NOMO-1 treated with dmso at 0.1 percent for 144 hours (cell line): ENCODE results near the gene ARHGAP28.

ENCODE experiments used
- DNase-seq: peaks from one replicate; lab custom pipeline; 2025; ENCODE audit not compliant: unreplicated experiment; lab: John Stamatoyannopoulos, UW

The ARHGAP28 gene

DNA sequence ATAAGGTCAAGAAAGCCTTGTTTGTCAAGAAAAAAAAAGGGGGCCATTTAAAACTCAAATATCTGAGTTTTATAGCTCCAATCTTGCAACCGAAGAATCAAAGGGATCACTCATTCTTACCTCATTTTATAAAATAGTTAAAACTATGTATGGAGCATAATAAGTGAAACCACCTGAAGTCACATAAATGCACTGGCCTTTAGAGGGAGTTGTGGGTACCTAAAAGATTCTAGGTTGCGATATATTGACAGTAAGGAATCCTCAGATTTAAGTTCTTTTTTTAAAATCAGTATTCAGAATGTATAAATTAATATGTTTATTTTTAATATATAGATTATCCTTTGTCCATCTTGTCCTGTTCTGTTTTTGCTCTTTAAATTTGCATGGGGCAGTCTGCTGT lies 3.4 kb downstream of the ARHGAP28 start:
- DNase-seq: no peak

GRCh38 chr18:6733758-6734157 lies 4.2 kb downstream of the ARHGAP28 start:
- DNase-seq: no peak

DNA sequence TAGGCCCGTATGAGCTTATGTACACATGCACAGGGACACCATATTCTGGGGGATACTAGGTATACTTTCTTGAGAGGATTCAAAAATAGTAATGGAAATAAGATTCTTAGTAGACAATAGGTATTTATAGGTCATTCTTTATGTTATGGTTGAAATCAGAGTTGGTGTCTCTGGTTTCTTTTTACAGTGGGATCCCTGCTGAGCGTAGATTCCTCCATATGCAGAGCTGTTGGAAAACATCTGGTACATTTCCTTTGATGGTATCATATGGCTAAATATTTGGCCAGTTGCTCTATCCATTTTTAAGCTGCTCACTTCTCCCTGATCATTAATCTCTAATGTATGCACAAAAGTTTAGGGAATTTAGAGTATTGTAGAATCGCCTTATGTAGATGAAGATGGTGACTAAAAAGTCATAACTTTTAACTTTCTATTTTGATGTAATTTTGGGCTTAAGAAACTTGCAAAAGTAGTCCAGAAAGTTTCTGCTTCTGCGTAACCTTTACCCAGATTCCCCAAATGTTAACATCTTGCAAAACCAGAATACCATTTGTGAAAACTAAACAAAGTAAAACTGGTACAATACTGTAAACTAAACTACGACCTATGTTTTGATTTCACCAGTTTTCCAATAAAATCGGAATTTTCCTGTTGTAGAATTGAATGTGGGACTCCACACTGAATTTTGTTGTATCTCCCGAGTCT lies 5.4 kb downstream of the ARHGAP28 start:
- DNase-seq: no peak

GRCh38 chr18:6737833-6738232 lies 8.3 kb downstream of the ARHGAP28 start:
- DNase-seq: no peak

DNA sequence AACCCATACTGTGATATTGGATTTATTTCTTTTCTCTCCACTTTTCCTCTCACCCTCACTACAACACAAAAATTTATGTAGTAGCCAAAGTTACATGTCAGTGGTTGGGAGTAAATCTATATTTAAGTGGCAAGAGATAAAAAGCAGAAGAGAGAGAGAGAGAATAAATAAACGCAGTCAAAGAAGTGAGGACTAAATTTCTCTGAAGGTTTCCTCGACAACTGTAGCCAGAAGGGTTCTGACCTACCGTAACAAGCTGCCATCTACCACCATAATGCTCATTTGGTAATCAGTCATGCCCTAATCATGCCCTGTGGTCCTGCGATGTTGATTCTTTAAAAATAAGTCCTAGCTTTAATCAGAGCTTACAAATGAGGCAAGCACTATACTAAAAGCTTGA lies 9.1 kb downstream of the ARHGAP28 start:
- no peak for DNase-seq

DNA sequence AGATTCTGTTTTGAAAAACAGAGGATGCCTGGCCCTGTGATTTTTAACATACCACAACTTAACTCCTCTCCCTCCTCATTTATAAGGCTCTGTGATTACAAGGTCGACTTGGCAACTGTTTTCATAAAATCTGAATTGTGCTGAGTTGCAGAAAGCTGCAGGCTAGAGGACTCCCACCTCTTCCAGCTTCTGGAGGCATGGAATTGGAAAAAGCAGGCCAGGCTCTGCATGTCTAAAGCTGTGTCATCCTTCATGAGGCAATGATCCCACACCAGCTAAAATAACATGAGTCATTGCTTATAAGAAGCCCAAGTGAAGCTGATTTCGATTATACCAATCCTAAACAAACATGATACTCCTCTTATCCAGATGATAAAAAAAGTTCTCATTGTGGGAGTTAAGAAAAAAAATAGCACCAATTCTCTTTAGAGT lies 11.7 kb downstream of the ARHGAP28 start:
- no peak for DNase-seq

DNA sequence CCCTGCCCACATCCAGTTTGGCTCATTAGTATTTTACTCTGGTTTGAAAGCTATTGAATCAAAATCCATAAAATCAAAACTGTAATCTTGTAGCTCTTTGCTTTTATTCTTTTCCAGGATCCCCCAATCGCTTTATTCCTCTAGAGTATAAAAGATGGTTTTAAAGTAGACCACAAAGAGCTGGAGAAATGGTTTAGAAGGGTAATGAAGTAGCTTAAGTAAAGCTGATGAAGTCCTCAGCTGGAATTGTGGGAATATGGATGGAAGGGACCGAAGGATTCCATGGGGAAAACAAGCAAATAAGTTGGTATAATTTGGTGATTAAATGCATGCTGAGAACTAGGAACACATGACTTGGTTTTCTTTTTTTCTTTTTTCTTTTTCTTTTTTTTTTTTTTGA lies 12.3 kb downstream of the ARHGAP28 start:
- no peak for DNase-seq

DNA sequence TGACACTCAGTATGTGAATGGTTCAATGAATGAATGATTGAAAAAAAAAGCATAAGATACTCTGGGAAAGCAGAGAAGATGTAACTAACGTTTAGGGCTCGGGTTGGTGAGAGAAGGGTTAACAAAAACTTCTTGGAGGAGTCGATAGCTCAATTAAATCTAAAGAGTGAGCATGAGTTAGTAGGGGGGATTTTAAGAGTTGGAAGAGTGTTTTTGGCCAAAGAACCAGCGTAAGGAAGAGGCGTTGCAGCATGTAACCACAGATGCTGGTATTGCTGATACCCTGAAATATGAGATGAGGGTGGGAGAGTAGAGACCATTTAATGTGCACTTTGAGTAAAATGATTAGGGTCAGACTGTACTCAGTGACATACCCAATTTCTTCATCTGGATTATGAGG lies 14.5 kb downstream of the ARHGAP28 start:
- no peak for DNase-seq

DNA sequence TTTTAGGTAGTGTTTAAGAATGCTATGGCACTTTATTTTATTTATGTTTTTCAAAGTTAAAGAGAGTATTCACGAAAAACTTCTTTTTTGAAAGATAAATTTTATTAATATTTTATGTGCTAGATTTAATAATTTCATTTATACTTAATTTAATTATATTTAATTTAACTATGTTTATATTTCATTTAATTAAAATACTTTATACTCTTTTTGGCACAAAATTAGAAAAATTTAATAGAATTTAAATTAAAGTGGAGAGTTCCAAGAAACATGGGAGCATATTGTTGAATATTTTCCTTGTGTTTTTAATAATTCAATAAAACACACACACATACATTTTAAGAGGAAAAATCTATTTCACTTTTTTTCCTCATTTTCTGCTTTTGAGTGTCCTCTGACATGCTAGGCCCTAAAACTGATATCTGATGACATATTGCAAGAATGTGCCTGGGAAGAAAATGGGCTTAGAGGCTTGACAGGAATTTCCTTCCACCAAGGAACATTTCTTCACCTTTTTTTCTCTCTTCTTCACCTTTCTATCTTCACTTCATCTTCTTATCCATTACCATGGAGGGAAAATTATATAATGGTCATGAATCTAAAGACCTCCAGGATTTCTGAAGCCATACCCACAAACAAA lies 15.4 kb downstream of the ARHGAP28 start:
- no peak for DNase-seq

DNA sequence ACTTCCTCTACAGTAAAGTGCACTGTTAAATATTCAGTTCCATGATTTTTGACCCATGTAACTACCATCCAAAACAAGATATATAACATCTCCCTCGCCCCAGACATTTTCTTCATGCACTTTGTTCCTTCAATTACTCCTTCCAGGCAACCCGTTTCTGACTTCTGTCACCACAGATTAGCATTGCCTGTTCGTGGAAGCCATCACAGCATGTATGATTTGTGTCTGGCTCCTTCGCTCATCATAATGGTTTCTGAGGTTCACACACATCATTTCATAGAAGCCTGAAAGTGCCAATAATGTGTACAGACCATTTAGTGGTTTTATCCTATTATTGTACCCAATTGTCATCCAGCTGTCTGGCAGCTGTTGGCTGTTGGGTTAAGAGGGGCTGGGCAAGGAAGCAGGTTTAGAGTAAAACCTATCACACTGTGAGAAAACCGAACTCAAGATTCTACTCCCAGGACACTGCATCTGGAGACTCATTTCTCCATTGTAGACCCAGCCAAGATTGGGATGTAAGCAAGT lies 16.1 kb downstream of the ARHGAP28 start:
- no peak for DNase-seq

DNA sequence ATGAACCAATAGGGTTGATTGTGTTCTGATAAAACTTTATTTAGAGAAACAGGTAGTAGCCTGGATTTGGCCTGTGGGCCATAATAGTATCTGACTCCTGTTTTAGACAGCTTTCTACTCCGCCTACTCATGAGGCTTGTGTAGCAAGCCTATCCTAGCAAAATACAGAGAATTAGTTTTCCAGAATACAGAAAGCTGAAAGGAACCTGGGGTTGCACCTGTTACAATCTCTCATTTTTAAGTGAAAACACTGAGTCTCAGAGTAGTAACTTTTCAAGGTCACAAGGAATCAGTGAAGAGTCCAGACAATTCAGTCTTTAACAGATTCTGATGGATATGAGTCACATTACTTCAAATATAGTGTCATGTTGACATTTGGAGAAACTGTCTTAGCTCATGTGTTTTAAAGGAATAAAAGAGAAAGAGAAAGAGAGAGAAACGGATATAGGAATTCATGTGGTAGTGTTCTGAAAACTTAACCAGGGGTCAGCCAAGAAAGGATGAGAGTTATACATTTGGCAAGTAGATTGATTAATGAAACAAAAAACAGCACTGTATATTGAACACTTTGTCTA lies 17.0 kb downstream of the ARHGAP28 start:
- no peak for DNase-seq

DNA sequence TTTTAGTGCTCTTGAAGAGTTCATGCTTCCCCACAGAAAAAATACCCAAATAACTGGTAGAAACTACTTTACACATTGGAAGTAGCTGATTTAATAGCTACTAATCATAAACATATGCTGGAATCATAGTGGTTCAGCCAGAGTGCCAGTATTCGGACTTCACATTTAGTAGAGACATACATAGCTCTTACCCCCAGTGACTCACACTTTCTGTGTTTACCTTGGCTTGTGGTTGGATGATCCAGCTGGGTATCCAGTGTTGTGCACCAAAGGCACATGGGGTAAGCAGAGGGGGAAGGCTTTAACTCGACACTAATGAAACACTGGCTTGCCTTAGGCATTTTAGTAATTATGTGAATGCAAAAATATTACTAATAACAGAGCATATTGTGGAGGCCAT lies 18.1 kb downstream of the ARHGAP28 start:
- DNase-seq: no peak

DNA sequence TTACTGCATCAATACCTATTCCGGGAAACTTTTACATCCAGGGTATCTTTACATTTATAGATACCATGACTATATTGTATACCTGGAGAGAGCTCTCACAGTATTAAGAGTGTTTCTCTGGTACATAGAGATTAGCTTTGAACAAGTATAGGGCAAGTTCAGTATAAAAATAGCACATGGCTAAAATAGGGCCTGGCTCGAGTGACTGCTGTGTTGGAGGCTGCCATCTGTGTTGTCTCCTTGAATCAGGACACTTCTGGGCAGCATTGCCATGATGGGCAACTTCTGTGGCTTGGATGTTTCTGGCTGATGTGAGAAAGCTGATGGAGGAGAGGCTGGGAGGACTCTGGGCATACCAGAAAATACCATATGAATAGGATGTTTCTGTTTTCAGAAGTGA lies 18.7 kb downstream of the ARHGAP28 start:
- no peak for DNase-seq

GRCh38 chr18:6750411-6750810 lies 20.9 kb downstream of the ARHGAP28 start:
- DNase-seq: no peak

GRCh38 chr18:6751222-6751621 lies 21.7 kb downstream of the ARHGAP28 start:
- DNase-seq: no peak

DNA sequence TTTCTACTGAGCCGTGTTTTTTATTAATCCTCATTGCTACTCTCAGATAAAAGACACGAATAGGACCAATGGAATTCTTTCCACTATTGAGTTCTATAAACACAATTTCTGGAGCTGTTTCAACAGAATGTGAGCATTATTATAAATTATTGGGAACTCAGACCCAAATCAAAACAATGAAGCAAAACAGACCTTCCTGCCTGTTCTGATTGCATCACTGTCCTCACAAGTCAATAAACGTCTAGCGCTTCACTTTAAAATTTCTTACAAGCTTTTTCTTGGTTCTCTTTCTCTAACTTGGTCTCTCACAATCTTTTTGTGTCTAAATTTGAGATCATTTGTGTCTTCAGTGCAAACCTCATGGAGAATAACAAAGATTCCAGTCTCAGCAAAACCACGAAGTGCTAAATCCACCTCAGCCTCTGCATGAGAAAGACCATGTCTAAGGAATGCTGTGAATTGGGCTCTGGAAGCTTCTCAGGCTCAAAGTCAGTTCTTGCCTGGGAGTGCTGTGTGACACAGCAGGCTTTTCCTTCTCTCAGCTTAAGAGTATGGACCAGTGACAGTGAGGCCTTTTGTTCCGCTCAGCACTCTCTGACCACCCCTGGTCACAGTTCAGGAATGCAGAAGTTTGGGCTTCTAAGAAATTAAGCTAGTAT lies 22.8 kb downstream of the ARHGAP28 start:
- no peak for DNase-seq

DNA sequence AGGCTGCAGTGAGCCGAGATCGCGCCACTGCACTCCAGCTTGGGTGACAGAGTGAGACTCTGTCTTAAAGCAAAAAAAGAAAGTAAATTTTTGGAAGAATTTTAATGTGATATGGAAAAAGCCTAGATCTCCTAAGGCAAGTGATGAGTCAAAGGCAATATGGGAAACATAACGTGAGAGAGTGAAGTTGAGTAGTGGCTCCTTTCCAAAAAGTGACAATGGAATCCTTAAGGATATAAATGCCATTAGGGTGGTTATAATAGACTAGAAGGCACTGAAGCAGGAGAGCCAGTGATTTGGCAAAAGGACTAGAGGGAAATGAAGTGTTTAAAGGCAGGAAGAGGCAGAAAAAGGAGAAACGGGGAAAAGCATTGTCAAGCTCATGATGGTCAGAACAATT lies 25.6 kb downstream of the ARHGAP28 start:
- no peak for DNase-seq

- DNase-seq: no peak
Measured at GRCh38 chr18:6757931-6758330, 28.4 kb downstream of the ARHGAP28 start.

- DNase-seq: no peak
Measured at GRCh38 chr18:6759579-6759978, 30.1 kb downstream of the ARHGAP28 start.

DNA sequence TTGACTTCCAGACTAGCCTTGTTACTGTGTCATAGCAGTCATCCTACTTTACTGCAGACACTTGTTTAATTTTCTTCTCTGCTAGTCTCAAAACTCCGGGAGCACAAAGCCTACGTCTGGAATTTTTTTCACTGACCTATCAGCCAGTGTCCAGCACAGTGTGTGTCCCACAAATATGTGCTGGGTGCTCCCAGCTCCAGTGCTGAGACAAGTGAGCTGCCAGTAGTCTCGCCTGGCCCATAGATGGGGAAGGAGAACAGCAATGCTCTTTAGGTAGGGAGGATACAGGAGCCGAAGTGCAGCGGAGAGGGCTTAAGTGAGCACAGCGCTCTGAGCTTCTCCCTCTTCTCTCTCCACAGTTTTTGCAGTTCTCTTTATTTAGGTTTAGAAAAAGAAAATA lies 34.0 kb downstream of the ARHGAP28 start:
- no peak for DNase-seq

DNA sequence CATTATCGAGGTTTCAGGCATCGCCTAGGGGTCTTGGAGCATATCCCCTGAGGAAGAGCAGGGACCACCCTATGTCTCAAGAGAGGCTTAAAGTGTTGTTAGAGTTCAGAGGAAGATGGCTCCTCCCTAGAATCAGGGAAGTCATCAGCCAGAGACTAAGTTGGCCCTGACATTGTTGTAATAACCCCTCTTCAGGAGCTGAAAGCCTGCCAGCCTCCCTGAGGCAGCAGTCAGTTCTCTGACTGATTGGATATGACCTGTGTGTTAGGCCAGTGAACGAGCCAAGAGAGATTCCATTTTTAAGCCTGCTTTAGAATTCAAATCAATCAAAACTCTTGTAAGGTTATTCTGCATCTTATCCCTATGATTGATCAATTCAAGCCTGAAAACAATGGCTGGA lies 34.9 kb downstream of the ARHGAP28 start:
- no peak for DNase-seq

DNA sequence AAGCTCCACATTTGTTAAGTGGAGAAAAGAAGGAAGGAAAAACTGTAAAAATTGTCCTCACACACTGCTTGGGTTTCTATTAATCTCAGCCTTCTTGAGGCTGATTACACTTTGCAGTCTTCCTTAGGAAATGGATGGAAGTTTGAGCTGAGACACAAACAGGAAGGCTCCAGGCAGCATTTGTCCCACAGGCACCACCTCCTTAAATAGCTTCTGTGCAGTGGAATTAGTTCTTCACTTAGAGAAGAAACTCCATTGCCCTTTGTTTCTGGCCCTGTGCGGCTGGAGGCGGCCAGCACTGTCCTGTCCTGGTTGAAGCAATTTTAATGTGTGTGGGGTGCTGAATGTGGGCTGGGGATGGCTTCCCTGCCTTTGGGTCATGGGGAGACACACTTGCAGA lies 44.3 kb downstream of the ARHGAP28 start:
- no peak for DNase-seq
